ENCODE results near the gene ASIC3. TPM values are rescaled to one million over a fixed set of nuclear protein-coding genes. Genes with fewer than 3 reads are reported as not detected.
A peak's percentile ranks its signal among the peaks of the same experiment; 100 is the strongest.

Gene ASIC3
- total RNA-seq, 6 experiments from 2014 or later: 0.53 to 1.2 (median 1.2) TPM

- ATAC-seq: peak; percentile 94 to 97 (median 96)
- under 1% methylated on average over 30 of the region's 53 CpGs for WGBS (ENCODE audit: insufficient coverage, low coverage, low lambda C conversion rate, missing lambda C conversion rate)
- intact Hi-C loops (cut with DNase I): no loop called here
Measured at GRCh38 chr7:151028131-151028947, 20.0 kb upstream of the ASIC3 start, which contains the start of gene ABCB8. ABCB8 (plus strand) TSS chr7:151028450; CDS start chr7:151028516, 66 bp downstream.

GRCh38 chr7:151028948-151029501 is 19.3 kb upstream of the ASIC3 start:
- Histone ChIP-seq H3K27ac (peak overlapping the region in 2 of 3 donors; percentile 46 to 73), H3K36me3 (no peaks in the 10 kb centered on the region), H3K9me3 (no peaks in the 10 kb centered on the region), H3K4me3 (peak overlapping the region; percentile 81 to 94 (median 85)), H3K4me1 (no peaks in the 10 kb centered on the region), H3K27me3 (no peaks in the 10 kb centered on the region)
- DNase-seq (no peak), ATAC-seq (no peak)
- WGBS (ENCODE audit: insufficient coverage, low coverage, low lambda C conversion rate, missing lambda C conversion rate): 60% methylated on average over 16 of the region's 17 CpGs
- TF ChIP-seq CTCF (IDR thresholded peaks at IDR 0.05) (no peak), POLR2A (IDR thresholded peaks at IDR 0.05) (no peak)
- intact Hi-C loops (cut with DNase I): no loop called here

More at GRCh38 chr7:151028131-151028947, 20.0 kb upstream of the ASIC3 start, which contains the start of gene ABCB8:
- no peaks in the 10 kb centered on the region for H3K9me3 ChIP-seq
- no peaks in the 10 kb centered on the region for H3K27me3 ChIP-seq
- no peaks in the 10 kb centered on the region for H3K4me1 ChIP-seq
- H3K4me3 ChIP-seq: peak within 1 kb of the TSS; percentile 81 to 94 (median 85)
- H3K36me3 ChIP-seq: no peaks in the 10 kb centered on the region
- TF ChIP-seq POLR2A (IDR thresholded peaks at IDR 0.05) (peak; percentile 62), CTCF (IDR thresholded peaks at IDR 0.05) (peak; percentile 56 to 66 (median 62))
- H3K27ac ChIP-seq: peak within 1 kb of the TSS in 2 of 3 donors; percentile 46 to 73
- DNase-seq: peak; percentile 96 to 98 (median 98)

- intact Hi-C loops (cut with DNase I): loop anchor here in 1 of 2 donors (5.0 kb wide), 1 partner anchor 81 kb away; no protein-coding TSS in a partner anchor
- Histone ChIP-seq H3K36me3 (peaks cover 0 to 7% (median 3%) of the 10 kb centered on the region in 4 donors), H3K4me3 (no peak overlapping the region), H3K27me3 (no peaks in the 10 kb centered on the region), H3K9me3 (no peaks in the 10 kb centered on the region), H3K4me1 (no peaks in the 10 kb centered on the region), H3K27ac (no peak overlapping the region)
- 94% methylated on average over 4 of the region's 4 CpGs for WGBS (ENCODE audit: insufficient coverage, low coverage, low lambda C conversion rate, missing lambda C conversion rate)
- TF ChIP-seq POLR2A (IDR thresholded peaks at IDR 0.05): no peak
- TF ChIP-seq CTCF (IDR thresholded peaks at IDR 0.05): no peak
- ATAC-seq (no peak), DNase-seq (no peak)
Measured at GRCh38 chr7:151031011-151031410, 17.3 kb upstream of the ASIC3 start.

GRCh38 chr7:151032936-151033863 is 15.1 kb upstream of the ASIC3 start:
- DNase-seq (no peak), ATAC-seq (no peak)
- Histone ChIP-seq H3K36me3 (peaks cover 0 to 7% (median 3%) of the 10 kb centered on the region in 4 donors), H3K9me3 (no peaks in the 10 kb centered on the region), H3K27ac (no peak overlapping the region), H3K4me1 (no peaks in the 10 kb centered on the region), H3K27me3 (no peaks in the 10 kb centered on the region), H3K4me3 (no peak overlapping the region)
- 89% methylated on average over 3 of the region's 17 CpGs for WGBS (ENCODE audit: insufficient coverage, low coverage, low lambda C conversion rate, missing lambda C conversion rate)
- TF ChIP-seq CTCF (IDR thresholded peaks at IDR 0.05) (no peak), POLR2A (IDR thresholded peaks at IDR 0.05) (no peak)
- intact Hi-C loops (cut with DNase I): loop anchor here in 1 of 2 donors (5.0 kb wide), 1 partner anchor 79 kb away; no protein-coding TSS in a partner anchor

Data from right lobe of liver (tissue), 6 donors.